GM13977 (cell line): ENCODE measurements around the gene KCNIP4.

Experiments
- DNase-seq: peaks from one replicate; pipeline ENCODE4 v3.0.0; 2012; ENCODE audit warnings: low spot score
- CTCF ChIP-seq: IDR thresholded peaks from 2 replicates; pipeline ENCODE4 v1.5.1; 2012; ENCODE audit warnings: mild to moderate bottlenecking, control low read depth; ENCODE audit not compliant: insufficient read depth; ENCODE audit errors: extremely low read depth, missing control alignments
- in situ Hi-C: fragments of 300-500 bp; cut with MboI; formaldehyde crosslinking; loops from one replicate; pipeline ENCODE4 v1.12.0; 2022; ENCODE audit warnings: low sequenced_read_pairs, low pct_unique_long_range_greater_than_20kb, mixed read lengths, inconsistent platforms; ENCODE audit not compliant: unreplicated experiment

Gene KCNIP4

DNA sequence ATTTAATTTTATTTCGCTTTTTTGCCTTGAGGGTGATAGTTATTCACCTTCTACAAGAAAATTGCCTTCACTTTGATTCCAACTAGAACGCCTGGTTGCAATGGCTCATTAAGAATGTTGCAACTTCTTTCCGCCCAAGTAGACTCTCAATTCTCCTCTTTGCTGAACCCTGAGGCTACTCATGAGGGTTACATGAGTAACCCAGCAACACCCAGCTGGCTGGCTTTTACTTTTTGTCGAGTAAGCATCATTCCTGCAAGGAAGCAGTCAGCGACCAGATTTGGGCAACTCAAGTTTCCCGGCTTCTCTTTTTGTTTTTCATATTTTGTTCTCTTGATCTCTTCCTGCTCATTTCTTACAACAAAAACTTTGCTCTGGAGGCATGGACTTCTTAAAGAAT, 752.9 kb downstream of the KCNIP4 start:
- no peak for TF ChIP-seq CTCF
- in situ Hi-C loops: no loop called here
- DNase-seq: no peak

- no peak for DNase-seq
- TF ChIP-seq CTCF: no peak
- in situ Hi-C loops: no loop called here
Observed at GRCh38 chr4:21192367-21192766, 756.2 kb downstream of the KCNIP4 start.

GRCh38 chr4:21191317-21191716, 757.3 kb downstream of the KCNIP4 start:
- TF ChIP-seq CTCF: no peak

GRCh38 chr4:21184788-21185187, 763.8 kb downstream of the KCNIP4 start:
- TF ChIP-seq CTCF: no peak
- in situ Hi-C loops: no loop called here
- no peak for DNase-seq

More at GRCh38 chr4:21191317-21191716, 757.3 kb downstream of the KCNIP4 start:
- in situ Hi-C loops: no loop called here
- DNase-seq: no peak

DNA sequence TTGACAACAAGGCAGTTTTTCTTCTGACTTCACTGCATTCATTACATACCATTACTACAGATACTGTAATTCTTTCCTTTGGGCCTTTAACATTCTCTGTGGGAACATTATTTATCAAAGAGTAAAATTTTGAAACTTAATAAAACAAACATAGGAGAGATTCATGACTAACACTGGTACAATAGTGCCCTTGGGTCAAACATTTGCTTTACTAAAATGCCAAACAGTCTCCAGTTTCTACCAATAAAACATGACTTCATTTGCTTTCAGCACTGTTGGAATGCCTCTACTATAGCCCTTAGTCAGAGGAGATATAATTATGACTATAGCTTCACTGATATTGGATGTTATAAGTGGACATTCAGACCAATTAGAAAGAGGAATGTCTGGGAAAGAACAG, 766.9 kb downstream of the KCNIP4 start:
- in situ Hi-C loops: no loop called here
- no peak for DNase-seq
- TF ChIP-seq CTCF: no peak

- DNase-seq: no peak
- in situ Hi-C loops: no loop called here
- no peak for TF ChIP-seq CTCF
Observed at GRCh38 chr4:21177871-21178270, 770.7 kb downstream of the KCNIP4 start.

DNA sequence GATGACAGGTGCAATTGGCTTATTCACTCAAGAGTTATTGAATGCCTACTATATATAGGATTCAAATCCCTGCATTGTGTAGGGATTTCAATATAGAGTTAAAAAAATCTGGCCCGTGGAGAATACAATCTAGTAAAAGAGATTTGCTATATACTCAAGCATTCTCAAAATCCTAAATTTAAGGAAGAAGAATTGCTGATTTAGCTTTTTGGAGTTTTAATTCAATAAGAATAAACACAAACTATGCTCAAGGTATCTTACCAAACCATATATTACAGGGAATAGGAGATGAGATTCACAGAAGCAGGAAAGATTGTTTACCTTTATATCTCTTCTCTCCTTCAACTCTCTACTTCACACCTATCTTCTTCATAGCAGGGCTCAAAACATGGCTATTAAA, 771.5 kb downstream of the KCNIP4 start:
- no peak for TF ChIP-seq CTCF
- DNase-seq: no peak
- in situ Hi-C loops: no loop called here
